DMS79 (cell line): ENCODE measurements around the gene SLC9A4.
"Not testable (repeated sequence)": the region's sequence is repeated elsewhere in the genome, so short reads cannot be mapped to it uniquely, and the experiment has no call there.

Experiments
- DNase-seq: peaks from one replicate; lab custom pipeline; 2025; lab: John Stamatoyannopoulos, UW

SLC9A4 gene

GRCh38 chr2:102551329-102552096, 78.5 kb downstream of the SLC9A4 start:
- no peak for DNase-seq

- no peak for DNase-seq
Measured at GRCh38 chr2:102553601-102554000, 80.6 kb downstream of the SLC9A4 start.

DNA sequence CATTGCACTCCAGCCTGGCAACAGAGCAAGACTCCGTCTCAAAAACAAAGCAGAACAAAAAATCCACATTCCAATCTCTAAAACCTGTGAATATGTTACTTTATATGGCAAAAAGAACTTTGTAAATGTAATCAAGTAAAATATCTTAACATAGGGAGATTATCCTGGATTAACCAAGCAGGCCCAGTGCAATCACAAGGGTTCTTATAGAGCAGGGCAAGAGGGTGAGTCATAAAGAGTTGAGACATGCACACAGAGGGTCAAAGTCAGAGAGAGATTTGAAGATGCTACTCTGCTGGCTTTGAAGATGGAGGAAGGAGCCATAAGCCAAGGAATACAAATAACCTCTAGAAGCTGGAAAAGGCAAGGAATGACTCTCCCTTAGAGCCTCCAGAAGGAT, 85.4 kb downstream of the SLC9A4 start:
- DNase-seq, result no peak

DNA sequence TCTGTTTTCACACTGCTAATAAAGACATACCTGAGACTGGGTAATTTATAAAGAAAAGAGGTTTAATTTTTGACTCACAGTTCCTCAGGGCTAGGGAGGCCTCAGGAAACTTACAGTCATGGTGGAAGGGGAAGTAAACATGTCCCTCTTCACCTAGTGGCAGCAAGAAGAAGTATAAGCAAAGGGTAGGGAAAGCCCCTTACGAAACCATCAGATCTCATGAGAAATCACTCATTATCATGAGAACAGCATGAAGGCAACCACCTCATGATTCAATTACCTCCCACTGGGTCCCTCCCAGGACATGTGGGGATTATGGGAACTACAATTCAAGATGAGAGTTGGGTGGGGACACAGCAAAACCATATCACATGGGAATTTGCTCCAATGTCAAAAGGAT, 89.5 kb downstream of the SLC9A4 start:
- not testable (repeated sequence) for DNase-seq

DNA sequence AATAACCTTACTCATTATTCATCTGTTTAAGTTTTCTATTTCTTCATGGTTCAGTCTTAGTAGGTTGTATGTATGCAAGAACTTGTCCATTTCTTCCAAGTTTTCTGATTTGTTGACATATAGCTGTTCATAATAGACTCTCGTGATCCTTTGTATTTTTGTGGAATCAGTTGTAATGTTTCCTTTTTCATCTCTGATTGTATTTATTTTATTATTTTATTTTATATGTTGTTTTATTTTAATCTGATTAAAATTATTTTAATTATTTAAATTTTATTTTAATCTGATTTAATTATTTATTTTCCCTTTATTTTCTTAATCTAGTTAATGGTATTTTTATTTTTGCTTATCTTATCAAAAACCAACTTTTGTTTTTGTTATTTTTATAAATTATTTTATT, 102.9 kb downstream of the SLC9A4 start:
- no peak for DNase-seq

- DNase-seq, result no peak
Measured at GRCh38 chr2:102578376-102578775, 105.3 kb downstream of the SLC9A4 start.

DNA sequence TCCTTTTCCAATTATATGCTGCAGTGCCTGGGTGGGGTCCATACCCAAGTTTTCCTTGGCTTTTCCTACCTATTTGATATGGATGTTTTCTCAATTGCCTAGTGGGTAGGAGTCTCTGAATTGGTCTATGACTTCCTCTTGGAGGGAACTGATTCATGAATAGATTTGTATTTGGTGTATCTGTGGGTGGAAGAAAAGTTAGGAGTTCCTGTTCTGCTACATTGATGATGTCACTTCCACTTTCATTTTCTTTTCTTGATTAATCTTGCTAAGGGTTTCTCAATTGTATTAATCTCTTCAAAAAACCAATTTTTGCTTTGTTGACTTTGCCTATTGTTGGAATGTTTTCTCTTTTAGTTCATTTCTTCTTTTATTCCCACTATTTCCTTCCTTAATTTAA, 108.9 kb downstream of the SLC9A4 start:
- DNase-seq, result no peak

GRCh38 chr2:102582845-102583244, 109.8 kb downstream of the SLC9A4 start:
- no peak for DNase-seq
